ENCODE results near the gene CMIP. TPM values are rescaled to one million over a fixed set of nuclear protein-coding genes. Genes with fewer than 3 reads are reported as not detected.

CMIP gene
- total RNA-seq, 1 experiment from 2014 or later = 63.7 TPM

GRCh38 chr16:81564421-81564911 lies 119.9 kb downstream of the CMIP start (continued):
- TF ChIP-seq, protein P1, sequence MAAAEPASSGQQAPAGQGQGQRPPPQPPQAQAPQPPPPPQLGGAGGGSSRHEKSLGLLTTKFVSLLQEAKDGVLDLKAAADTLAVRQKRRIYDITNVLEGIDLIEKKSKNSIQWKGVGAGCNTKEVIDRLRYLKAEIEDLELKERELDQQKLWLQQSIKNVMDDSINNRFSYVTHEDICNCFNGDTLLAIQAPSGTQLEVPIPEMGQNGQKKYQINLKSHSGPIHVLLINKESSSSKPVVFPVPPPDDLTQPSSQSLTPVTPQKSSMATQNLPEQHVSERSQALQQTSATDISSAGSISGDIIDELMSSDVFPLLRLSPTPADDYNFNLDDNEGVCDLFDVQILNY (CRISPR knock-in tag; IDR thresholded peaks at IDR 0.05) = no peak
- no peak for TF ChIP-seq TP53 (CRISPR knock-in tag; IDR thresholded peaks at IDR 0.05)
- no peak for TF ChIP-seq ZNF671 (CRISPR knock-in tag; IDR thresholded peaks at IDR 0.05)
- TF ChIP-seq RELA (CRISPR knock-in tag; IDR thresholded peaks at IDR 0.05; ENCODE audit: borderline replicate concordance) = no peak

GRCh38 chr16:81565321-81566028 lies 120.9 kb downstream of the CMIP start:
- H3K36me3 Mint-ChIP-seq = no peaks in the 10 kb centered on the region
- no peak overlapping the region for H3K27ac Mint-ChIP-seq
- no peak for DNase-seq (ENCODE audit: low spot score)
- ChIA-PET POLR2A (no interaction called here), CTCF (no interaction called here)
- H3K4me1 Mint-ChIP-seq = peaks cover 22% of the 10 kb centered on the region
- ATAC-seq = no peak
- no peak overlapping the region for H3K4me3 Mint-ChIP-seq
- no peak for TF ChIP-seq TEAD1 (CRISPR knock-in tag; IDR thresholded peaks at IDR 0.05)
- TF ChIP-seq ZNF423 (CRISPR knock-in tag; IDR thresholded peaks at IDR 0.05) = no peak
- no peak for TF ChIP-seq FOXJ3 (CRISPR knock-in tag; IDR thresholded peaks at IDR 0.05; ENCODE audit: borderline replicate concordance)
- H3K27me3 Mint-ChIP-seq (ENCODE audit: low read depth) = no peaks in the 10 kb centered on the region
- H3K9me3 Mint-ChIP-seq = no peaks in the 10 kb centered on the region

DNA sequence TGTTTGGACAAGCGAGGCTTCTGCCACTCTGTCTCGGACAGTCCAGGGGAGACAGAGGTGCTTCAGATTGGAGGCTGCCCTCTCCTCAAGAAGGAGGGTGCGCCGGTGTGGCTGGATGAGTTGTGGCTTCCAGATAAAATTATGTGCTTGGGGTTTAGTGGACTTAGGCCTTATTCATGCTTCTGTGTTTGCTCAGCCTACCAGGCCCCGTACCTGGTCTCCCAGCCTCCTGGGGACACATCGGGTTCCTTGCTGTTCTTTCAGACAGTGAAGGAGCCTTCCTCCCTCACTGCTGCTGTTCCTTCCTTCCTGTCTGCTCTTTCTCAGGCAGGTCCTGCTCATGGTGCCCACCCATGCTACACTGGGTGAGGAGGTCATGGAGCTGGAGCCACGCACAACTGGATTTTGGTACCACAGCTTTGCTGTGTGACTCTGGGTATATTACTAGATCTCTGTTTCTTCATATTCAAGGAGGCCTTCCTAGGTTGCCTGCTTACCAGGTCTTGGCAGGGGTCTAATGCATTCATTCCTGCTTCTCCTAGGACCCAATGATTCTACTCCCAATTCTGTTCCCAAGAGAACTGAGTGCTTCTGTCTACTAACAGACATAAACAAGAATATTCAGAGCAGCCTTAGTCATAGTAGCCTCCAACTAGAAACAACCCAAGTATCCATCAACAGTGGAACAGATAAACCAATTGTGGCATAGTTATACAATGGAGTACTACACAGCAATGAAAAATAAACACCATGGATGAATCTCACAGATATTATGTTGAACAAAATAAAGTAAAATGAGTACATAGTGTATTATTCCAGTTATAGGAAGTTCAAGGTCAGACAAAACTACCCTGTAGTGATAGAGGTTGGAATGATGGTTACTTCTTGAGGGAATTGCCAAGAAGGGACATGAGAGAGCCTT lies 121.7 kb downstream of the CMIP start:
- no peak overlapping the region for H3K4me3 Mint-ChIP-seq

DNA sequence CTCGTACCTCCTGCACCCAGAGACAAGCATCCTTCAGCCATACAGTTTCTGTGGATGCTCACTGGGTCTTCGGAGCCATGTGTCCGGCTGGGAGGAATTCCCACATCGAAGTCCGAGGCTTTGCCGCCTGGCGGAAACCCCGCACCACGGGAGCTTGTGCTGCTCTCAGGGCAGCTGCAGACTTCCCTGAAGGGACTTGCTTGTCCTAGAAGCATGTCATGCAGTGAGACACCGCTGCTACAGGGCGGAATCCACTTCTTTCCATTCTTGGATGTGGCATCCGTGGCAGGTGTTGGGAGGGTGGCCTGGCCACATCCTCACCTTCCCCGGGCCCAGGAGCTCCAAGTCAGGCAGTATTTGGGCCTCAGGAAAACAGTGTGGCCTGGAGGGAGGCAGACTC lies 122.5 kb downstream of the CMIP start:
- Mint-ChIP-seq H3K27ac (no peak overlapping the region), H3K4me1 (peaks cover 30% of the 10 kb centered on the region), H3K36me3 (no peaks in the 10 kb centered on the region), H3K9me3 (no peaks in the 10 kb centered on the region), H3K4me3 (no peak overlapping the region), H3K27me3 (ENCODE audit: low read depth) (no peaks in the 10 kb centered on the region)
- CTCF ChIA-PET = interaction anchor here (2.1 kb wide), 1 partner anchor 19 kb away, joined by 9 read pairs; no protein-coding TSS in a partner anchor
- ATAC-seq (no peak), DNase-seq (ENCODE audit: low spot score) (no peak)
- POLR2A ChIA-PET = no interaction called here
- TF ChIP-seq ZNF317 (CRISPR knock-in tag; IDR thresholded peaks at IDR 0.05; ENCODE audit: borderline replicate concordance, low read depth) (no peak), TEAD1 (CRISPR knock-in tag; IDR thresholded peaks at IDR 0.05) (no peak), ZNF425 (CRISPR knock-in tag; conservative IDR thresholded peaks at IDR 0.05) (no peak), ERG (CRISPR knock-in tag; IDR thresholded peaks at IDR 0.05) (no peak), OVOL2 (CRISPR knock-in tag; IDR thresholded peaks at IDR 0.05; ENCODE audit: borderline replicate concordance) (no peak), ETV6 (CRISPR knock-in tag; IDR thresholded peaks at IDR 0.05) (no peak), CBFB (CRISPR knock-in tag; IDR thresholded peaks at IDR 0.05; ENCODE audit: low read depth) (no peak), TP53 (CRISPR knock-in tag; IDR thresholded peaks at IDR 0.05) (no peak), ZNF423 (CRISPR knock-in tag; IDR thresholded peaks at IDR 0.05) (no peak)
- TF ChIP-seq, protein P2, sequence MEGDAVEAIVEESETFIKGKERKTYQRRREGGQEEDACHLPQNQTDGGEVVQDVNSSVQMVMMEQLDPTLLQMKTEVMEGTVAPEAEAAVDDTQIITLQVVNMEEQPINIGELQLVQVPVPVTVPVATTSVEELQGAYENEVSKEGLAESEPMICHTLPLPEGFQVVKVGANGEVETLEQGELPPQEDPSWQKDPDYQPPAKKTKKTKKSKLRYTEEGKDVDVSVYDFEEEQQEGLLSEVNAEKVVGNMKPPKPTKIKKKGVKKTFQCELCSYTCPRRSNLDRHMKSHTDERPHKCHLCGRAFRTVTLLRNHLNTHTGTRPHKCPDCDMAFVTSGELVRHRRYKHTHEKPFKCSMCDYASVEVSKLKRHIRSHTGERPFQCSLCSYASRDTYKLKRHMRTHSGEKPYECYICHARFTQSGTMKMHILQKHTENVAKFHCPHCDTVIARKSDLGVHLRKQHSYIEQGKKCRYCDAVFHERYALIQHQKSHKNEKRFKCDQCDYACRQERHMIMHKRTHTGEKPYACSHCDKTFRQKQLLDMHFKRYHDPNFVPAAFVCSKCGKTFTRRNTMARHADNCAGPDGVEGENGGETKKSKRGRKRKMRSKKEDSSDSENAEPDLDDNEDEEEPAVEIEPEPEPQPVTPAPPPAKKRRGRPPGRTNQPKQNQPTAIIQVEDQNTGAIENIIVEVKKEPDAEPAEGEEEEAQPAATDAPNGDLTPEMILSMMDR (IDR thresholded peaks at IDR 0.05) = no peak

More for the DNA sequence above, 121.7 kb downstream of the CMIP start:
- DNase-seq (ENCODE audit: low spot score) (no peak), ATAC-seq (no peak)
- Mint-ChIP-seq H3K36me3 (no peaks in the 10 kb centered on the region), H3K9me3 (no peaks in the 10 kb centered on the region), H3K27ac (no peak overlapping the region), H3K4me1 (peaks cover 25% of the 10 kb centered on the region), H3K27me3 (ENCODE audit: low read depth) (no peaks in the 10 kb centered on the region)
- ChIA-PET CTCF (interaction anchor here (2.1 kb wide), 1 partner anchor 19 kb away, joined by 9 read pairs; no protein-coding TSS in a partner anchor), POLR2A (no interaction called here)
- no peak for TF ChIP-seq IRF2 (CRISPR knock-in tag; IDR thresholded peaks at IDR 0.05; ENCODE audit: borderline replicate concordance, low read depth)
- no peak for TF ChIP-seq JAZF1 (CRISPR knock-in tag; IDR thresholded peaks at IDR 0.05)
- TF ChIP-seq, protein P3, sequence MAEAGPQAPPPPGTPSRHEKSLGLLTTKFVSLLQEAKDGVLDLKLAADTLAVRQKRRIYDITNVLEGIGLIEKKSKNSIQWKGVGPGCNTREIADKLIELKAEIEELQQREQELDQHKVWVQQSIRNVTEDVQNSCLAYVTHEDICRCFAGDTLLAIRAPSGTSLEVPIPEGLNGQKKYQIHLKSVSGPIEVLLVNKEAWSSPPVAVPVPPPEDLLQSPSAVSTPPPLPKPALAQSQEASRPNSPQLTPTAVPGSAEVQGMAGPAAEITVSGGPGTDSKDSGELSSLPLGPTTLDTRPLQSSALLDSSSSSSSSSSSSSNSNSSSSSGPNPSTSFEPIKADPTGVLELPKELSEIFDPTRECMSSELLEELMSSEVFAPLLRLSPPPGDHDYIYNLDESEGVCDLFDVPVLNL (CRISPR knock-in tag; IDR thresholded peaks at IDR 0.05; ENCODE audit: borderline replicate concordance, low read depth) = no peak
- TF ChIP-seq ERG (CRISPR knock-in tag; IDR thresholded peaks at IDR 0.05) = no peak

Data from WTC11 (cell line).